Measurements from ENCODE around the gene KCNJ9.

Gene KCNJ9

GRCh38 chr1:160127381-160127780 lies 46.0 kb downstream of the KCNJ9 start:
- ATAC-seq (ENCODE audit: low read depth), result no peak
- H3K27me3 Mint-ChIP-seq, result peaks cover 16% of the 10 kb centered on the region

DNA sequence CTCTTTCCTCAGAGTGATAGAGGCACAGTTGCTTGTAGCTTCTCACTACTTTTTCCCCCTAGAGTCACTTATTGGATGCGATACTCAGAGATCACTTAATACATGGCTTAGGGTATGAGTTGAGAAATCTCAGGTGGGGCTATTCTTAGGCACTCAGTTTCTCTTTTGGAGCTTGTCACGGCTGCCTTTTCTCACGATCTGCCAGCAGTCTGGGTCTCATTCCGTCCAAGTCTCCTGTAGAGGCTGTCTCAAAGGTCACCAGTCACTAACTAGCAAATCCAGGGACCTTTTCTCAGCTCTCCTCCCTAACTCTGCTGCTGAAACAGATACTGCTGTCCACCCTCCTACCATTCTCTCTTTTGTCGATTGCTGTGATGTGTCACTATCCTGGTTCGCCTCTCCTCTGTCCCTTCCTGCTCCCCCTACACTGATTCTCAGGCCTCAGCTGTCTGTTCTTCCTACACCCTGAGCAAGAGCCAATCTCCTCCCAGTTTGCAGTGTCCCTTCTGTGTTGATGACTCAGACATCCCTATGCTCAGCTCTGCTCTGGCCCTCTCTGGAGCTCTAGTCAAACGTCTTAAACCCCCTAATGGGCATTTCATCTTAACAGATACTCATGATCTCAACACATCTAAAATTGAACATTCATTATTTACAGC lies 46.7 kb downstream of the KCNJ9 start:
- H3K4me1 Mint-ChIP-seq, result no peaks in the 10 kb centered on the region
- DNase-seq (ENCODE audit: low spot score in 2 of 2) (no peak), ATAC-seq (ENCODE audit: low read depth) (no peak)
- peaks cover 19% of the 10 kb centered on the region for H3K27me3 Mint-ChIP-seq
- no peaks in the 10 kb centered on the region for H3K36me3 Mint-ChIP-seq
- H3K9me3 Mint-ChIP-seq, result no peaks in the 10 kb centered on the region
- H3K4me3 Mint-ChIP-seq, result no peak overlapping the region
- no peak overlapping the region for H3K27ac Mint-ChIP-seq

More at GRCh38 chr1:160127381-160127780, 46.0 kb downstream of the KCNJ9 start:
- DNase-seq (ENCODE audit: low spot score in 2 of 2), result no peak
- Mint-ChIP-seq H3K9me3 (no peaks in the 10 kb centered on the region), H3K4me3 (no peak overlapping the region), H3K27ac (no peak overlapping the region), H3K4me1 (no peaks in the 10 kb centered on the region), H3K36me3 (no peaks in the 10 kb centered on the region)

GRCh38 chr1:160128636-160129035 lies 47.3 kb downstream of the KCNJ9 start:
- Mint-ChIP-seq H3K27me3 (peaks cover 19% of the 10 kb centered on the region), H3K27ac (no peak overlapping the region), H3K9me3 (no peaks in the 10 kb centered on the region), H3K36me3 (no peaks in the 10 kb centered on the region), H3K4me3 (no peak overlapping the region), H3K4me1 (no peaks in the 10 kb centered on the region)
- ATAC-seq (ENCODE audit: low read depth), result no peak
- no peak for DNase-seq (ENCODE audit: low spot score in 2 of 2)

DNA sequence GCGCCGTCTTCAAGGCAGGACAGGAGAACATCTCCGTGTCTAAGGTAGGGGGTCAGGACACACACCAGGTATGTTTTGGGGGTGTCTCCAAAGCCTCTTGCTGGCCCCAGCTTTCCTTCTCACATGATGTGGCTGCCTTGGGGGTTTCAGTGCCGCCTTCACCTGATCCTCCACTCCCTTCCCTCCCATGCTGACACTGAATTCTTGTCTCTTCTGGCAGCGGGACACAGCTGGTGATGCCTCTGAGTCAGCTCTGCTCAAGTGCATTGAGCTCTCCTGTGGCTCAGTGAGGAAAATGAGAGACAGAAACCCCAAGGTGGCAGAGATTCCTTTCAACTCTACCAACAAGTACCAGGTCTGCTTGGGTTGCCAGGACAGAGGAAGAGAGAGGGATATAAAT lies 47.7 kb downstream of the KCNJ9 start:
- no peak for ATAC-seq (ENCODE audit: low read depth)
- DNase-seq (ENCODE audit: low spot score in 2 of 2), result no peak

GRCh38 chr1:160129558-160129957 lies 48.2 kb downstream of the KCNJ9 start:
- Mint-ChIP-seq H3K36me3 (no peaks in the 10 kb centered on the region), H3K4me1 (no peaks in the 10 kb centered on the region), H3K9me3 (no peaks in the 10 kb centered on the region), H3K4me3 (no peak overlapping the region), H3K27me3 (peaks cover 25% of the 10 kb centered on the region), H3K27ac (no peak overlapping the region)
- no peak for DNase-seq (ENCODE audit: low spot score in 2 of 2)
- no peak for ATAC-seq (ENCODE audit: low read depth)

More for the DNA sequence above, 47.7 kb downstream of the KCNJ9 start:
- H3K4me1 Mint-ChIP-seq, result no peaks in the 10 kb centered on the region
- no peak overlapping the region for H3K4me3 Mint-ChIP-seq
- H3K36me3 Mint-ChIP-seq, result no peaks in the 10 kb centered on the region
- no peaks in the 10 kb centered on the region for H3K9me3 Mint-ChIP-seq
- H3K27me3 Mint-ChIP-seq, result peaks cover 22% of the 10 kb centered on the region
- no peak overlapping the region for H3K27ac Mint-ChIP-seq

GRCh38 chr1:160129966-160130365 lies 48.6 kb downstream of the KCNJ9 start:
- Mint-ChIP-seq H3K27me3 (peaks cover 25% of the 10 kb centered on the region), H3K4me1 (no peaks in the 10 kb centered on the region), H3K4me3 (no peak overlapping the region), H3K36me3 (no peaks in the 10 kb centered on the region), H3K9me3 (no peaks in the 10 kb centered on the region), H3K27ac (no peak overlapping the region)
- DNase-seq (ENCODE audit: low spot score in 2 of 2), result no peak
- no peak for ATAC-seq (ENCODE audit: low read depth)

DNA sequence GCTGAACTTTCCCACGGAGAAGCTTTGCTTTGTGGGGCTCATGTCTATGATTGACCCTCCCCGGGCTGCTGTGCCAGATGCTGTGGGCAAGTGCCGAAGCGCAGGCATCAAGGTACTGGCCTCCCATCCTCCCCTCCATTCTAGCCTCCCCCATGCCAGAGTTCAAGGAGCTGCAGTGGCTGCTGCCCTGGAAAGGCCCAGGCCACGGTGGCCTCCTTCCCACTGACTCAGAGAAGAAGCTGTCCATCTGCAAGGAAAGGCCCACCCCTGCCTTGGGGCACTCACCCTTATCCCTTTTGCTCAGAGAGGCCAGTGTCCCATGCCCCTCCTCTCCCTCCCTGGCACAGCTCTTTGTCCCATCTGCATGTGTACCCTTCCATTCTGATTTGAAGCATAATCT lies 49.1 kb downstream of the KCNJ9 start:
- Mint-ChIP-seq H3K27me3 (peaks cover 25% of the 10 kb centered on the region), H3K4me3 (no peak overlapping the region), H3K27ac (no peak overlapping the region), H3K36me3 (no peaks in the 10 kb centered on the region), H3K4me1 (no peaks in the 10 kb centered on the region), H3K9me3 (no peaks in the 10 kb centered on the region)
- ATAC-seq (ENCODE audit: low read depth) (no peak), DNase-seq (ENCODE audit: low spot score in 2 of 2) (no peak)

GRCh38 chr1:160130939-160131338 lies 49.6 kb downstream of the KCNJ9 start:
- Mint-ChIP-seq H3K36me3 (no peaks in the 10 kb centered on the region), H3K27me3 (peaks cover 25% of the 10 kb centered on the region), H3K27ac (no peak overlapping the region), H3K9me3 (no peaks in the 10 kb centered on the region), H3K4me3 (no peak overlapping the region), H3K4me1 (no peaks in the 10 kb centered on the region)
- no peak for ATAC-seq (ENCODE audit: low read depth)
- DNase-seq (ENCODE audit: low spot score in 2 of 2), result no peak

GRCh38 chr1:160131803-160132565 lies 50.6 kb downstream of the KCNJ9 start:
- no peak for DNase-seq (ENCODE audit: low spot score in 2 of 2)
- Mint-ChIP-seq H3K36me3 (no peaks in the 10 kb centered on the region), H3K4me1 (no peaks in the 10 kb centered on the region), H3K27me3 (peaks cover 27% of the 10 kb centered on the region), H3K9me3 (no peaks in the 10 kb centered on the region), H3K27ac (no peak overlapping the region), H3K4me3 (no peak overlapping the region)
- ATAC-seq (ENCODE audit: low read depth), result no peak

GRCh38 chr1:160133990-160134770 lies 52.8 kb downstream of the KCNJ9 start:
- no peaks in the 10 kb centered on the region for H3K36me3 Mint-ChIP-seq
- no peaks in the 10 kb centered on the region for H3K9me3 Mint-ChIP-seq
- DNase-seq (ENCODE audit: low spot score in 2 of 2) (no peak), ATAC-seq (ENCODE audit: low read depth) (no peak)
- no peak overlapping the region for H3K4me3 Mint-ChIP-seq
- H3K27ac Mint-ChIP-seq, result no peak overlapping the region
- peaks cover 25% of the 10 kb centered on the region for H3K27me3 Mint-ChIP-seq
- H3K4me1 Mint-ChIP-seq, result no peaks in the 10 kb centered on the region

DNA sequence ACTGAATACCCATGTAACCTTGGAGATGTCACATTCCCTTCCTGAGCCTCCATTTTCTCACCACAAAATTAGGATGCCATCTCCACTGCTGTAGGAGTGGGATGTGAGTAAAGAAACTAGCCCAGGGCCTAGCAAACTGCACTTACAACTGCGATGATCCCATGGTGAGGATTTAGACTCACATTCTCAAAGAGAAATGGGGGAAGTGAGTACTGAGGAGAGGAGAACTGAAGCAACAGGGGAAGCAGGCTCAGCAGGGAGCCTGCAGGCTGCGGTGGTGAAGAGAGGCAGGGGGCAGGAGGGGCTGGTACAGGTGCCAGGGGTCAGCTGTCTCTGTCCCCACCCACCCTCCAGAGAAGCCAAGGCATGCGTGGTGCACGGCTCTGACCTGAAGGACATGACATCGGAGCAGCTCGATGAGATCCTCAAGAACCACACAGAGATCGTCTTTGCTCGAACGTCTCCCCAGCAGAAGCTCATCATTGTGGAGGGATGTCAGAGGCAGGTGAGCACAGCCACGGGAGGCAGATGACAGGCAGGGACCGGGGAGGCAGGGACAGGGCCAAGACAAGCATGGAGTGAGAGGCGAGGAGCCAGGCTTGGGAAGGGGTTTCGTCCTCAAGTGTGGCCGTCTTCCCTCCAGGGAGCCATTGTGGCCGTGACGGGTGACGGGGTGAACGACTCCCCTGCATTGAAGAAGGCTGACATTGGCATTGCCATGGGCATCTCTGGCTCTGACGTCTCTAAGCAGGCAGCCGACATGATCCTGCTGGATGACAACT lies 53.6 kb downstream of the KCNJ9 start:
- Mint-ChIP-seq H3K9me3 (no peaks in the 10 kb centered on the region), H3K27me3 (peaks cover 26% of the 10 kb centered on the region), H3K36me3 (no peaks in the 10 kb centered on the region), H3K4me3 (no peak overlapping the region), H3K4me1 (no peaks in the 10 kb centered on the region), H3K27ac (no peak overlapping the region)
- DNase-seq (ENCODE audit: low spot score in 2 of 2), result no peak
- no peak for ATAC-seq (ENCODE audit: low read depth)

DNA sequence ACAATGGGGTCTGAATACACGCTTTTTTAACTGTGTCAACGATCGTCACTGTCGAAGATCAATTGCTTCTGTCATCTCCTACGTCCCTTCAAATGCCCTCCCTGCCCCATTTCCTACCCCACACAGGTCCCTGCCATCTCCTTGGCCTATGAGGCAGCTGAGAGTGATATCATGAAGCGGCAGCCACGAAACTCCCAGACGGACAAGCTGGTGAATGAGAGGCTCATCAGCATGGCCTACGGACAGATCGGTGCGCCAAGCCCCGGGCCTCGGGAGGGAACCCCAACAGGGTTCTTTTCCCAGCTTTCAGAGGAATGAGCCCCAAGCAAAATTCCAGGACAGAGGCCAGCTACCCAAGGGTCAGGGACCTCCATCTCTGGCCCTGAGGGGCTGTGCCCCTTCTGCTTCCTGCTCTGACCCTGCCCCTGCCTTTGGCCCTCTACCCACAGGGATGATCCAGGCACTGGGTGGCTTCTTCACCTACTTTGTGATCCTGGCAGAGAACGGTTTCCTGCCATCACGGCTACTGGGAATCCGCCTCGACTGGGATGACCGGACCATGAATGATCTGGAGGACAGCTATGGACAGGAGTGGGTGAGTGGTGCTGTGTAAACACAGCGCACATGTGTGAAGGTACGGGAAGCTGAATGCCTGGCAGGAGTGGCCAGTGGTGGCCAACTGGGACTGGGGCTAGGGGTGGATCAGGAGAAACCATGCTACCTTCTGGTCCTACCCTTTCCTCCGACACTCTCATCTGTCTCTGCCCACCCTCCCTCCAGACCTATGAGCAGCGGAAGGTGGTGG lies 55.0 kb downstream of the KCNJ9 start:
- H3K27me3 Mint-ChIP-seq, result peaks cover 28% of the 10 kb centered on the region
- H3K4me1 Mint-ChIP-seq, result no peaks in the 10 kb centered on the region
- no peaks in the 10 kb centered on the region for H3K9me3 Mint-ChIP-seq
- no peaks in the 10 kb centered on the region for H3K36me3 Mint-ChIP-seq
- ATAC-seq (ENCODE audit: low read depth) (no peak), DNase-seq (ENCODE audit: low spot score in 2 of 2) (no peak)
- no peak overlapping the region for H3K4me3 Mint-ChIP-seq
- no peak overlapping the region for H3K27ac Mint-ChIP-seq

GRCh38 chr1:160136926-160137200 lies 55.5 kb downstream of the KCNJ9 start:
- no peak for ATAC-seq (ENCODE audit: low read depth)
- H3K9me3 Mint-ChIP-seq, result no peaks in the 10 kb centered on the region
- H3K27ac Mint-ChIP-seq, result no peak overlapping the region
- DNase-seq (ENCODE audit: low spot score in 2 of 2), result no peak
- no peak overlapping the region for H3K4me3 Mint-ChIP-seq
- H3K4me1 Mint-ChIP-seq, result no peaks in the 10 kb centered on the region
- no peaks in the 10 kb centered on the region for H3K36me3 Mint-ChIP-seq
- H3K27me3 Mint-ChIP-seq, result peaks cover 33% of the 10 kb centered on the region
